Ectodermal cell (in vitro differentiated cells): Measurements from ENCODE around the gene CACNA1B.
"Not testable (repeated sequence)": the region's sequence is repeated elsewhere in the genome, so short reads cannot be mapped to it uniquely, and the experiment has no call there.

Experiments
- H3K27ac ChIP-seq: 2 replicates; pipeline ENCODE4 v1.7.0; 2013; ENCODE audit warnings: mild to moderate bottlenecking, low read depth, low read length; ENCODE audit not compliant: insufficient read depth, poor library complexity, severe bottlenecking
- H3K27me3 ChIP-seq: 2 replicates; pipeline ENCODE4 v1.7.0; 2013; ENCODE audit warnings: mild to moderate bottlenecking, low read length; ENCODE audit not compliant: insufficient read depth, control insufficient read depth, poor library complexity, severe bottlenecking
- H3K36me3 ChIP-seq: one replicate; pipeline ENCODE4 v1.7.0; 2013; ENCODE audit warnings: low read length; ENCODE audit not compliant: control insufficient read depth, insufficient read depth
- H3K4me1 ChIP-seq: one replicate; pipeline ENCODE4 v1.7.0; 2013; ENCODE audit warnings: low read length; ENCODE audit not compliant: control insufficient read depth, insufficient read depth
- H3K4me3 ChIP-seq: 2 replicates; pipeline ENCODE4 v1.7.0; 2013; ENCODE audit warnings: low read depth, low read length, control low read depth; ENCODE audit not compliant: insufficient read depth
- H3K9me3 ChIP-seq: 2 replicates; pipeline ENCODE4 v1.7.0; 2013; ENCODE audit warnings: mild to moderate bottlenecking, low read length, moderate library complexity; ENCODE audit not compliant: control insufficient read depth
- WGBS, 2 experiments: methylation state at CpG; one replicate each; pipeline ENCODE4 v1.1.7; 2013; ENCODE audit warnings: missing lambda C conversion rate in 2 of 2; 5-methylcytosine and 5-hydroxymethylcytosine counted together

The CACNA1B gene

GRCh38 chr9:138122201-138122600, 244.6 kb downstream of the CACNA1B start:
- H3K4me1 ChIP-seq = no peaks in the 10 kb centered on the region
- H3K27me3 ChIP-seq = no peaks in the 10 kb centered on the region
- no peaks in the 10 kb centered on the region for H3K9me3 ChIP-seq
- H3K27ac ChIP-seq = no peak overlapping the region
- 88% methylated on average over 15 to 17 of the region's 17 CpGs for WGBS, 2 experiments
- peaks cover 3% of the 10 kb centered on the region for H3K36me3 ChIP-seq
- H3K4me3 ChIP-seq = no peak overlapping the region

GRCh38 chr9:138122676-138123075, 245.1 kb downstream of the CACNA1B start:
- Histone ChIP-seq H3K36me3 (peaks cover 3% of the 10 kb centered on the region), H3K4me1 (no peaks in the 10 kb centered on the region), H3K27me3 (no peaks in the 10 kb centered on the region), H3K27ac (no peak overlapping the region), H3K9me3 (no peaks in the 10 kb centered on the region), H3K4me3 (no peak overlapping the region)
- 76 to 79% methylated on average over 13 of the region's 13 CpGs for WGBS, 2 experiments

GRCh38 chr9:138123086-138123485, 245.5 kb downstream of the CACNA1B start:
- Histone ChIP-seq H3K4me3 (no peak overlapping the region), H3K27me3 (no peaks in the 10 kb centered on the region), H3K36me3 (peaks cover 3% of the 10 kb centered on the region), H3K4me1 (no peaks in the 10 kb centered on the region), H3K9me3 (no peaks in the 10 kb centered on the region), H3K27ac (no peak overlapping the region)
- WGBS, 2 experiments = 78 to 83% methylated on average over 7 of the region's 7 CpGs

GRCh38 chr9:138126090-138126857, 248.7 kb downstream of the CACNA1B start:
- not testable (repeated sequence) for H3K9me3 ChIP-seq, H3K4me3 ChIP-seq, H3K4me1 ChIP-seq, H3K27me3 ChIP-seq, H3K27ac ChIP-seq, H3K36me3 ChIP-seq
- WGBS, 2 experiments = 77 to 99% methylated on average over 8 to 16 of the region's 42 CpGs

- H3K36me3 ChIP-seq, H3K9me3 ChIP-seq, H3K27me3 ChIP-seq, H3K27ac ChIP-seq, H3K4me1 ChIP-seq, H3K4me3 ChIP-seq: not testable (repeated sequence)
- 87 to 94% methylated on average over 5 to 9 of the region's 43 CpGs for WGBS, 2 experiments
Observed at GRCh38 chr9:138126858-138127584, 249.4 kb downstream of the CACNA1B start.

GRCh38 chr9:138128027-138128426, 250.4 kb downstream of the CACNA1B start:
- not testable (repeated sequence) for H3K27me3 ChIP-seq, H3K27ac ChIP-seq, H3K4me3 ChIP-seq, H3K4me1 ChIP-seq, H3K9me3 ChIP-seq, H3K36me3 ChIP-seq
- 87 to 89% methylated on average over 7 of the region's 12 CpGs for WGBS, 2 experiments

- not testable (repeated sequence) for H3K9me3 ChIP-seq, H3K27me3 ChIP-seq, H3K4me1 ChIP-seq, H3K36me3 ChIP-seq, H3K27ac ChIP-seq, H3K4me3 ChIP-seq
- 78 to 81% methylated on average over 4 of the region's 4 CpGs for WGBS, 2 experiments
Observed at GRCh38 chr9:138129318-138129717, 251.7 kb downstream of the CACNA1B start.

GRCh38 chr9:138132946-138133705, 255.5 kb downstream of the CACNA1B start:
- H3K4me1 ChIP-seq, H3K27ac ChIP-seq: not testable (repeated sequence)
- WGBS, 2 experiments = 90 to 92% methylated on average over 13 of the region's 15 CpGs

GRCh38 chr9:138134581-138134980, 257.0 kb downstream of the CACNA1B start:
- not testable (repeated sequence) for H3K36me3 ChIP-seq, H3K27me3 ChIP-seq, H3K27ac ChIP-seq, H3K4me1 ChIP-seq, H3K4me3 ChIP-seq, H3K9me3 ChIP-seq
- 86 to 88% methylated on average over 4 of the region's 4 CpGs for WGBS, 2 experiments

More at GRCh38 chr9:138132946-138133705, 255.5 kb downstream of the CACNA1B start:
- not testable (repeated sequence) for H3K9me3 ChIP-seq, H3K36me3 ChIP-seq, H3K27me3 ChIP-seq, H3K4me3 ChIP-seq

- H3K36me3 ChIP-seq, H3K9me3 ChIP-seq, H3K27ac ChIP-seq, H3K27me3 ChIP-seq, H3K4me1 ChIP-seq, H3K4me3 ChIP-seq: not testable (repeated sequence)
- 82 to 86% methylated on average over 14 of the region's 14 CpGs for WGBS, 2 experiments
Observed at GRCh38 chr9:138139096-138139495, 261.5 kb downstream of the CACNA1B start.
